Osteocyte (in vitro differentiated cells): Measurements from ENCODE around the gene WDR35. TPM values are rescaled to one million over a fixed set of nuclear protein-coding genes. Genes with fewer than 3 reads are reported as not detected.

Experiments
- DNase-seq: peaks from one replicate; pipeline ENCODE4 v3.0.0; 2021; ENCODE audit warnings: mixed read lengths; ENCODE audit not compliant: unreplicated experiment; ENCODE audit errors: extremely low spot score
- H3K27ac Mint-ChIP-seq: one replicate; pipeline ENCODE4 v1.8.0; 2021; ENCODE audit warnings: mild to moderate bottlenecking, mixed read lengths; ENCODE audit not compliant: unreplicated experiment
- H3K27me3 Mint-ChIP-seq: one replicate; pipeline ENCODE4 v1.8.0; 2021; ENCODE audit warnings: mixed read lengths; ENCODE audit not compliant: unreplicated experiment
- H3K36me3 Mint-ChIP-seq: one replicate; pipeline ENCODE4 v1.8.0; 2021; ENCODE audit warnings: mixed read lengths; ENCODE audit not compliant: unreplicated experiment
- H3K4me1 Mint-ChIP-seq: one replicate; pipeline ENCODE4 v1.8.0; 2021; ENCODE audit warnings: mixed read lengths; ENCODE audit not compliant: unreplicated experiment
- H3K4me3 Mint-ChIP-seq: one replicate; pipeline ENCODE4 v1.8.0; 2021; ENCODE audit warnings: mild to moderate bottlenecking, moderate library complexity, mixed read lengths; ENCODE audit not compliant: unreplicated experiment
- H3K9me3 Mint-ChIP-seq: one replicate; pipeline ENCODE4 v1.8.0; 2021; ENCODE audit warnings: mixed read lengths; ENCODE audit not compliant: unreplicated experiment
- CTCF ChIP-seq: fragments of 200-600 bp; sonication (generic); IDR thresholded peaks from 2 replicates; pipeline ENCODE4 v1.5.0; 2021; ENCODE audit warnings: antibody characterized with exemption, mild to moderate bottlenecking, moderate library complexity
- total RNA-seq: library from RNA; stranded (reverse); gene quantifications from 2 replicates; pipeline ENCODE4 v1.2.1, GENCODE V29; 2021

Gene WDR35
- total RNA-seq, 1 donor from 2014 or later, result 11.0 TPM

- H3K4me3 Mint-ChIP-seq, result no peak overlapping the region
- peaks cover 15% of the 10 kb centered on the region for H3K4me1 Mint-ChIP-seq
- no peaks in the 10 kb centered on the region for H3K27me3 Mint-ChIP-seq
- H3K27ac Mint-ChIP-seq, result peak overlapping the region; percentile 18
- DNase-seq, result no peak
- TF ChIP-seq CTCF, result no peak
- H3K36me3 Mint-ChIP-seq, result no peaks in the 10 kb centered on the region
- no peaks in the 10 kb centered on the region for H3K9me3 Mint-ChIP-seq
Measured at GRCh38 chr2:19861813-19862212, 128.1 kb downstream of the WDR35 start.

Other genes starting within 250 kb of the WDR35 start
- 13.1 and 16.1 TPM in 2 replicates for gene TTC32, start 88.1 kb downstream of the WDR35 start, total RNA-seq
- 12.2 and 12.8 TPM in 2 replicates for gene MATN3, start 22.6 kb upstream of the WDR35 start, total RNA-seq
- 560 and 578 TPM in 2 replicates for gene LAPTM4A, start 61.5 kb upstream of the WDR35 start, total RNA-seq
- gene SDC1, start 235.0 kb upstream of the WDR35 start, total RNA-seq, result 11.1 and 11.6 TPM in 2 replicates